Activated naive CD8-positive, alpha-beta T cell treated with anti-CD3 and anti-CD28 coated beads, Interleukin-2, amount 50 U/mL, for 16 hours (primary cell): ENCODE measurements around the gene KIF11.

Experiments
- DNase-seq: peaks from one replicate; pipeline ENCODE4 v3.0.0-alpha.2; 2020; ENCODE audit warnings: low read depth, low spot score

KIF11 gene

DNA sequence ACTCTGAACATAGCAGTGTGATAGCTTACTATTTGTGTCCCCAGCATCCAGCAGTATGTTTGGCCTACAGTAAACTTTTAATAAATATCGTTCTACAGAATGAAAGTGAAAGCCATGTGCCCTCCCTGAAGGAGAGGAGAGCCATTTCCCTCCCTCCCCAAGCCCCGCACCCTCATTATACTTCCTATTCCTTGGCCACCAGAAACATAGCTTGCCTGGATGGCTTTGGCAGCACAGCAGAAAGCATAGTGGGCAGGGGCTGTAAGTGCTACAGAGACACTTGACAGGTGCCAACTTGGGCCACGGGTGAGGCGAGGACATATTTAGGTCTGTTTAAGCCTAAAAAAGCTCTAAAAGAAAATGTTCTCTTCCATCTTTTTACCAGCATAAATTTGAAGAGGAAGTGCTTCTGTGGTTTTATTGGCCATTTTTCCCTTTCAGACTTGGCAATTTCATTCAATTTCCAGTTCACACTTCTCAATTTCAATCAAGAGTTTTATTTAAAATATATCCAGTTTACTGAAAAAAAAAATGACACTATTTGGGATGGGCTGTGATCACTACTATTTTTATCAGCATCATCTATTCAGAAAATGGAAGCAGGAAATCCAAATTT, 109.5 kb downstream of the KIF11 start:
- DNase-seq, result no peak
